ENCODE measurements around the gene PARP11. TPM values are rescaled to one million over a fixed set of nuclear protein-coding genes. Genes with fewer than 3 reads are reported as not detected.

Gene PARP11
- total RNA-seq, 1 donor from 2014 or later: 27.2 TPM

DNA sequence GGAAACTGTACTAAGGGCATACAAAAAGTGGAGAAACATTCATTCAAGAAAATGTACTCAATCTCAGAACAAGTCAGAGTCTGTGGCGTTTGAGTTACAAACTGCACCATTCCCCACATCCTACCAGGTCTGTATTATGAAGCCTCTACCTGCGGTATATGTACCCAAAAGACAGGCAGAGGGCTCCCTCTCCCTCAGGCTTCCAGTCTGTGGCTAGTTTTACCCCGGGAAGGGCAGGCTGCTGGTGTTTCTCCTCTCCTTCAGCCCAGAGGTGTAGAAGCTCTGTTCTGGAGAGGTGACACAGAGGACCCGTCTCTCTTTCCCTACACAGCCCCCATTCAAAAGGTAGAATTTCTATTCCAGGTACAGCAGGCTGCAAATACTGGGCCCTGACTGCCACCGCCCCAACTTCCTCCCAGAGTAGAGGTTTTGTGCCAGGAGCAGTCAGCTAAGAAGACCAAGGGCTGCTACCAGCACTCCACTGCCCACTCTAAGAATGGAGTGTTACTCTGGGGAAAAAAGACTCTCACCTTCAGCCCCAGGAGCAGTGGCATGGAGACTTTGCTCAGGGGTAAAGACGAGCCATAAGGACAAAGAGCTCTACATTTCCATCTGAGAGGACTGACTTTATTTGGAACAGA is 39.4 kb downstream of the PARP11 start:
- Mint-ChIP-seq H3K27ac (no peak overlapping the region), H3K36me3 (ENCODE audit: low read depth) (peaks cover 15% of the 10 kb centered on the region), H3K27me3 (no peaks in the 10 kb centered on the region), H3K4me1 (peaks cover 49% of the 10 kb centered on the region), H3K9me3 (no peaks in the 10 kb centered on the region), H3K4me3 (no peak overlapping the region)
- ChIA-PET POLR2A (no interaction called here), CTCF (no interaction called here)
- DNase-seq: no peak
- intact Hi-C loops (cut with micrococcal nuclease): no loop called here
- no peak for ATAC-seq (ENCODE audit: low read depth)
- TF ChIP-seq, protein P1, sequence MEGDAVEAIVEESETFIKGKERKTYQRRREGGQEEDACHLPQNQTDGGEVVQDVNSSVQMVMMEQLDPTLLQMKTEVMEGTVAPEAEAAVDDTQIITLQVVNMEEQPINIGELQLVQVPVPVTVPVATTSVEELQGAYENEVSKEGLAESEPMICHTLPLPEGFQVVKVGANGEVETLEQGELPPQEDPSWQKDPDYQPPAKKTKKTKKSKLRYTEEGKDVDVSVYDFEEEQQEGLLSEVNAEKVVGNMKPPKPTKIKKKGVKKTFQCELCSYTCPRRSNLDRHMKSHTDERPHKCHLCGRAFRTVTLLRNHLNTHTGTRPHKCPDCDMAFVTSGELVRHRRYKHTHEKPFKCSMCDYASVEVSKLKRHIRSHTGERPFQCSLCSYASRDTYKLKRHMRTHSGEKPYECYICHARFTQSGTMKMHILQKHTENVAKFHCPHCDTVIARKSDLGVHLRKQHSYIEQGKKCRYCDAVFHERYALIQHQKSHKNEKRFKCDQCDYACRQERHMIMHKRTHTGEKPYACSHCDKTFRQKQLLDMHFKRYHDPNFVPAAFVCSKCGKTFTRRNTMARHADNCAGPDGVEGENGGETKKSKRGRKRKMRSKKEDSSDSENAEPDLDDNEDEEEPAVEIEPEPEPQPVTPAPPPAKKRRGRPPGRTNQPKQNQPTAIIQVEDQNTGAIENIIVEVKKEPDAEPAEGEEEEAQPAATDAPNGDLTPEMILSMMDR (IDR thresholded peaks at IDR 0.05): no peak

DNA sequence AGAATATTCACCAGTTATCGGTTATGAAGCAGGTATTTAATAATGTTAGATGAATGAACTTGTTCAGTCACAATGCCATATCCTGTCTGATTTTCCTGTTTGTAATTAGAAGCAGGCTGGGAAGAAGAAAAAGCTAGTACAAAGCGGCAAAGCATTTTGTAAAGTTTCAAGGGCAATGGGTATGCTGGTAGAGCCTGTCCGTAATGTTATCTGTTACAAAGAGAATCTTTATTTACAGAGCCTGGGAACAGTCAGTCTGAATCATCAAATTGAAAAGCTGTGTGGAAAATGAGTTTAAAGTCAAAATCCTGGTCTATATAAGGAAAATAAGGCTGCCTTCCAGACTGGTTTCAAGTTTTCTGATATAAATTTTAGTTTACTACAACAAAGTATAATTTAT is 40.5 kb downstream of the PARP11 start:
- POLR2A ChIA-PET: no interaction called here
- Mint-ChIP-seq H3K27me3 (no peaks in the 10 kb centered on the region), H3K36me3 (ENCODE audit: low read depth) (peaks cover 17% of the 10 kb centered on the region), H3K4me1 (peaks cover 41% of the 10 kb centered on the region), H3K9me3 (no peaks in the 10 kb centered on the region), H3K4me3 (no peak overlapping the region), H3K27ac (no peak overlapping the region)
- ATAC-seq (ENCODE audit: low read depth) (no peak), DNase-seq (no peak)
- TF ChIP-seq, protein P1 (IDR thresholded peaks at IDR 0.05): no peak
- CTCF ChIA-PET: no interaction called here
- intact Hi-C loops (cut with micrococcal nuclease): no loop called here

DNA sequence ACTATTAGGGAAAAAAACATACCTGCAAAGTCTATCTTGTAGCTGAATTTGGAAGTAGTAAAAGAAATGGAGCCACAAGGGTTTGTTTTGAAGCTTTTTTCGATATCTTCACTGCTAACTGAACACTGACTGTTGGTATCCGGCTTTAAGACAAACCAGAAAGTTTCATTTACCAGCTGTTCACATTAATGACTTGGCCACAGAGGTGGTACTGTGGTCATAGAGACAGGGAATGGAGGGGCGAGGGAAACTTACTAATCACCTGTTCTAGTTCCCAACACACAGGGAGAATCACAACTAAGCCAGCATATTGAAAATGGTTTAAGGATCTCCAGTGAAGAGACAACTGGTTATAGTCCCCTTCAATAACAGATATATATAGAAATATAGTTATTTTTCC is 44.3 kb downstream of the PARP11 start:
- CTCF ChIA-PET: no interaction called here
- Mint-ChIP-seq H3K36me3 (ENCODE audit: low read depth) (peaks cover 41% of the 10 kb centered on the region), H3K27ac (no peak overlapping the region), H3K27me3 (no peaks in the 10 kb centered on the region), H3K4me3 (no peak overlapping the region), H3K4me1 (peaks cover 15% of the 10 kb centered on the region), H3K9me3 (no peaks in the 10 kb centered on the region)
- DNase-seq (no peak), ATAC-seq (ENCODE audit: low read depth) (no peak)
- TF ChIP-seq, protein P1 (IDR thresholded peaks at IDR 0.05): no peak
- POLR2A ChIA-PET: no interaction called here
- intact Hi-C loops (cut with micrococcal nuclease): no loop called here

DNA sequence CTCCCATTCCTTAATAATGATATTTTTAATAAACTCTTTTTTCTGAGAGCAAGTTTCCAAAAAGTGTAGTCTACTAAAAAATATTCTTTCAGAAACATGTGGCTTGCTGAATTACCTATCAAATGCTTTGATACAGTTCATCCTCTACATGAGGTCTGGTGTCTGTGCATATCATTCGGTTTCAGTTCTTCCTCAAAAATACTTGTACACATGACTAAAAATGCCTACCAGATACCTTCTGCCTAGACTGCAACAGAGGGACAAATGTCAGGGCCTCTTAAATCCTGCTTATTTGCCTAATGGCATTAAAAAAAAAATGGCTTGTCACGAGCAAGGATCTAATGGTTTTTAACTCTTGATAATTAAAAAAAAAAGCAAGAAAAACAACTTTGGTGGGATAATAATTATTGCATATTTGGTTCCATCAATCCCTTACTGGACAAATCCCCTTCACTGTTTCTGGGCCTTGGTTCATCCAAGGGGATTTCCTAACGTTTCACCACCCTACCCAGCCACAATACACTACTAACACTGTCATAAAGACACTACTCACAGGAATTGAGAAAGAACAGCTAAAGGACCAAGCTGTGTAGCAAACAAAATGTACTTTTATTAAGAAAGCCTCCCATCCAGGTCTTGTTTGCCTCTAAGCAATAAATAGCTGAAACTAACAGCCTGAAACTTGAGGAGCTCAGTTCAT is 45.7 kb downstream of the PARP11 start:
- TF ChIP-seq, protein P1 (IDR thresholded peaks at IDR 0.05): no peak
- ChIA-PET CTCF (no interaction called here), POLR2A (no interaction called here)
- DNase-seq: no peak
- H3K9me3 Mint-ChIP-seq: no peaks in the 10 kb centered on the region
- intact Hi-C loops (cut with micrococcal nuclease): no loop called here
- no peaks in the 10 kb centered on the region for H3K27me3 Mint-ChIP-seq
- H3K4me3 Mint-ChIP-seq: no peak overlapping the region
- ATAC-seq (ENCODE audit: low read depth): no peak
- H3K27ac Mint-ChIP-seq: no peak overlapping the region
- peaks cover 49% of the 10 kb centered on the region for H3K36me3 Mint-ChIP-seq (ENCODE audit: low read depth)
- H3K4me1 Mint-ChIP-seq: peaks cover 13% of the 10 kb centered on the region

DNA sequence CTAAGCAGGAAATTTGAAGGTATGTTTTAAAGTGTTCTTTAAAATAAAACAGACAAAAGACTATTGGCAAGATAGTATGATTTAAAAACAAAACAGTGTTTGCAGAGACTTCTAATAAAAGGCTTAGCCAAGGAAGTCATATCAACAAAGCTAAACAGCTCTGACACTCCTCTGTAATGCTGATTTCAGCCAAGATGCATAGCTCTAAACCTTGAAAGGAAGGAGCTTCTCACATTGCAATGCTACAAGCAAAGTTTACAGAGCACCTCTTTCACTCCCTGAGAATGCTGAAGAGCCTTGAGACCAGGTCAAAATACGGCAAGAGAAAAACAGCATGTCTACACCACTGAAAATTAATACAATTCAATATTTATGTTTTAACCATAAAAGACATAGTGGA is 51.8 kb downstream of the PARP11 start:
- TF ChIP-seq, protein P1 (IDR thresholded peaks at IDR 0.05): no peak
- H3K27me3 Mint-ChIP-seq: no peaks in the 10 kb centered on the region
- ChIA-PET CTCF (interaction anchor here (1.1 kb wide), 1 partner anchor 521 kb away, joined by 3 read pairs; no protein-coding TSS in a partner anchor), POLR2A (no interaction called here)
- H3K27ac Mint-ChIP-seq: no peak overlapping the region
- H3K36me3 Mint-ChIP-seq (ENCODE audit: low read depth): peaks cover 50% of the 10 kb centered on the region
- no peak overlapping the region for H3K4me3 Mint-ChIP-seq
- DNase-seq (no peak), ATAC-seq (ENCODE audit: low read depth) (no peak)
- intact Hi-C loops (cut with micrococcal nuclease): no loop called here
- no peaks in the 10 kb centered on the region for H3K9me3 Mint-ChIP-seq
- H3K4me1 Mint-ChIP-seq: peaks cover under 1% of the 10 kb centered on the region
